ENCODE results near the gene PHACTR4. TPM values are rescaled to one million over a fixed set of nuclear protein-coding genes. Genes with fewer than 3 reads are reported as not detected.

Gene PHACTR4
- total and polyA plus RNA-seq, 2 of the 13 experiments (the other 11 are each of a cell fraction or from before 2014, with no cell fraction given), result 13.9 to 17.1 TPM

DNA sequence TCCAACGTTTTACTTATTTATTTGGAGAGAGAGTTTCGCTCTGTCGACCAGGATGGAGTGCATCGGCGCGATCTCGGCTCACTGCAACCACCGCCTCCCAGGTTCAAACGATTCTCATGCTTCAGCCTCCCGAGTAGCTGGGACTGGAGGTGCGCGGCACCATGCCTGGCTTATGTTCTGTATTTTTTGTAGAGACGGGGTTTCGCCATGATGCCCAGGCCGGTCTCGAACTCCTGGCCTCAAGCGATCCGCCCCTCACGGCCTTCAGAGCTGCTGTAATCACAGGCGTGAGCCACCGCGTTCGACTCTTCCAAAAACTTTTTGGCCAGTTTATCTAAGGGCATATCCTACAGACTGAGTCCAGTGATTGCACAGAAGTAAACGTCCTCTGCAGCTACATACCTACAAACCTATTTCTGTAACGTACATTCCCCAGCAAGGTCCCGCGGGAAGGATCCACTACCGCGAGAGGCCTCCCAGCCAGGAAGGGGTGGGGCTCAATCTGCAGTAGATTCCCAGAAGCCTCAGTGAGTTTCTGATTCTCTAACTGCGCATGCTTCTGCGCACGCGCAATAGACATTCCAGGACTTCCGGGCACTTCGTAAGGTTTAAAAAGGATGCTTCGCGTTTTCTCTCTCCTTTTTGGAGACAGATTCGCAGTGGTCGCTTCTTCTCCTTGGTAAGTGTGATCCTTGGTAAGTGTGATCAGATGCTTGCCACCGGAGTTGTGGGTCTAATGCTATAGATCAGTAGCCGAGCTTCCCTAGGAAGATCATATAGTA is 136.1 kb downstream of the PHACTR4 start, which contains the start of gene RCC1 (continued):
- TF ChIP-seq TFDP1 (CRISPR knock-in tag; IDR thresholded peaks at IDR 0.05; ENCODE audit: borderline replicate concordance) (peak; percentile 16; the same call in 1 of the 2 replicates), SP5 (CRISPR knock-in tag; IDR thresholded peaks at IDR 0.05; ENCODE audit: borderline replicate concordance, low read depth) (peak; percentile 60; the same call in 1 of the 2 replicates), ELK4 (CRISPR knock-in tag; IDR thresholded peaks at IDR 0.05; ENCODE audit: borderline replicate concordance) (no peak), AKNA (CRISPR knock-in tag; IDR thresholded peaks at IDR 0.05; ENCODE audit: borderline replicate concordance) (no peak), SIN3B (IDR thresholded peaks at IDR 0.05; ENCODE audit: low read length) (no peak), ZNF614 (CRISPR knock-in tag; IDR thresholded peaks at IDR 0.05; ENCODE audit: borderline replicate concordance) (peak; percentile 28; the same call in 1 of the 2 replicates), ZNF687 (CRISPR knock-in tag; IDR thresholded peaks at IDR 0.05) (peak; percentile 57), ONECUT2 (CRISPR knock-in tag; IDR thresholded peaks at IDR 0.05) (no peak), FOXP1 (IDR thresholded peaks at IDR 0.05) (no peak), FOXP1 (CRISPR knock-in tag; IDR thresholded peaks at IDR 0.05) (no peak), POGK (CRISPR knock-in tag; conservative IDR thresholded peaks at IDR 0.05) (no peak), ZNF780A (CRISPR knock-in tag; IDR thresholded peaks at IDR 0.05) (peak; percentile 56; the same call in 1 of the 2 replicates)
- TF ChIP-seq, protein P1, sequence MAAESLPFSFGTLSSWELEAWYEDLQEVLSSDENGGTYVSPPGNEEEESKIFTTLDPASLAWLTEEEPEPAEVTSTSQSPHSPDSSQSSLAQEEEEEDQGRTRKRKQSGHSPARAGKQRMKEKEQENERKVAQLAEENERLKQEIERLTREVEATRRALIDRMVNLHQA (CRISPR knock-in tag; IDR thresholded peaks at IDR 0.05), result 0 out of 2 replicates have a peak, but pooled peaks have one; percentile 40
- TF ChIP-seq, protein P2, sequence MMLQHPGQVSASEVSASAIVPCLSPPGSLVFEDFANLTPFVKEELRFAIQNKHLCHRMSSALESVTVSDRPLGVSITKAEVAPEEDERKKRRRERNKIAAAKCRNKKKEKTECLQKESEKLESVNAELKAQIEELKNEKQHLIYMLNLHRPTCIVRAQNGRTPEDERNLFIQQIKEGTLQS (CRISPR knock-in tag; IDR thresholded peaks at IDR 0.05), result peak; percentile 3; the same call in 1 of the 2 replicates
